GM21576 (cell line): ENCODE measurements around the gene TSPAN10.
"Not testable (repeated sequence)": the region's sequence is repeated elsewhere in the genome, so short reads cannot be mapped to it uniquely, and the experiment has no call there.

Experiments used
- ATAC-seq: cut with Tn5 transposase; IDR thresholded peaks from one replicate; pipeline ENCODE4 v1.9.1; 2021; ENCODE audit warnings: mild to moderate bottlenecking, moderate library complexity; ENCODE audit not compliant: unreplicated experiment

Gene TSPAN10

GRCh38 chr17:81636505-81637288 is at the start of gene TSPAN10, which contains the start of gene NPLOC4:
Gene TSPAN10 (plus strand): TSS chr17:81637196. CDS start chr17:81642413, 5,217 bp downstream.
Gene NPLOC4 (minus strand): TSS chr17:81637112. CDS start chr17:81636930, 182 bp downstream.
- ATAC-seq: peak; percentile 68

DNA sequence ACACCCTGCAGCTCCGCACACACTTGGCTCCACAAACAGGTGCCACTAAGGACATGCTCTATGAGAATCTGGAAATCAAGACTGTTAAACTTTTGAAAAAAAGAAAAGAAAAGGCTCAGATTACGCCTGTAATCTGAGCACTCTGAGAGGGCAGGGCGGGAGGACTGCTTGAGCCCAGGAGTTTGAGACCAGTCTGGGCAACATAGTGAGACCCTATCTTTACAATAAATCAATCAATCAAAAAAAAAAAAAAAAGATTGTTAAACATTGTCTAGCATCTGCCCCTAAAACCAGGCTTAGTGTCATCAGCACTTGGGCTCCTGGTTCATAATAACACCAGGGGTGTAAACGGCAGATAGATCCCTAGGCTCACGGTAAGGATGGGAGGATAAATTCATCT is 47.4 kb upstream of the TSPAN10 start:
- ATAC-seq: no peak

DNA sequence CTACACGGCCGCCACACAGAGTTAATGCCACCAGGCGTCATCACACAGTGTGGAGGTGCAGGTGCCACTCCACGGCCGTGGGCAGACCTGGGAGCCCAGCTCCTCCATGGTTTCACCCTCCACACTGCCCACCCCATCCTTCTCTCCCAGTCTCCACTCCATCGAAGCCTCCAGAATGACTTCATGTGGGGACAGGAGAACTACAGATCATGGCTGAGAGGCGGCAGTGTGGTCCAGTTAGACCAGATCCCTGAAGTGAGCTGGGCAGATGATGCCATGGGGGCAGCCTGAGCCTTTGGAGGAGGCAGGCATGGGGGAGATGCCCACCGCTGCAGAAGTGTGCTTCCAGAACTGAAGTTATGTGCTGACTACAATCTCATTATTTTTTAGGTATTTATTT is 46.9 kb upstream of the TSPAN10 start:
- no peak for ATAC-seq

GRCh38 chr17:81591971-81592370 is 45.0 kb upstream of the TSPAN10 start:
- ATAC-seq: no peak

- ATAC-seq: no peak
Measured at GRCh38 chr17:81593105-81593871, 43.7 kb upstream of the TSPAN10 start.

DNA sequence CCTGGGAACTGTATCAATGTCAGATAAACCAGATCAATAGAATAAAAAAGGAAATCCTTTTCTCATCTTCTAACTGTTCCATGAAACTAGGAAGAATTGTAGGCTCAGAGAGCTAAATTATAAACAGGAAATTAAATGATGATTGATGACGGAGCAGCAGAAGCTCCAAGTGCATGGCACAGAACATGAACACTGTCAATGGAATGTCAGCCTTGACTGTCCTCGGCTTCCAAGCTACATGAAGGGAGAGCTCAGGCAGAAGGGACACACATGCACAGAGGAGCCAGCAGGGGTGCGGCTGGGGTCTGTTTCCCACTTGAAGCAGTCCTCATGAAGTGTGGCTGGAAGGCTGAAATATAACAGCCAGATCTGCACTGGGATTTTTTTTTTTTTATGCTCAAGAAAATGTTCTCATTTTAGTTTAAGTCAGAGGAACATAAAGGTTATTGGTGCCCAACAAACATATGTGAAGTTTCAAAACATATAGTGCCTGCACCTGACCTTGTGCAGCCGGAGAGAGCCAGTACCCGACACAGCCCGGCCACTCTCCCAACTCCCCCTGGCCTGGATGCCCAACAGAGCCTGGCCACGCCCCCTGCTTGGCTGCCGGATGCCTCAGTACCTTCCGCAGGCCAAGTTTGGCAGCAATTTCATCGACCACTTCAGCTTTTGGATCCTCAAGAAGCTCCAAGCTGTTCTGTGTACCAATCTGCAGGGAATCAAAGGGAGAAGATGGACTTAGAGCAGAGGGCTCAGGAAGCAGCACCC is 37.1 kb upstream of the TSPAN10 start:
- no peak for ATAC-seq

DNA sequence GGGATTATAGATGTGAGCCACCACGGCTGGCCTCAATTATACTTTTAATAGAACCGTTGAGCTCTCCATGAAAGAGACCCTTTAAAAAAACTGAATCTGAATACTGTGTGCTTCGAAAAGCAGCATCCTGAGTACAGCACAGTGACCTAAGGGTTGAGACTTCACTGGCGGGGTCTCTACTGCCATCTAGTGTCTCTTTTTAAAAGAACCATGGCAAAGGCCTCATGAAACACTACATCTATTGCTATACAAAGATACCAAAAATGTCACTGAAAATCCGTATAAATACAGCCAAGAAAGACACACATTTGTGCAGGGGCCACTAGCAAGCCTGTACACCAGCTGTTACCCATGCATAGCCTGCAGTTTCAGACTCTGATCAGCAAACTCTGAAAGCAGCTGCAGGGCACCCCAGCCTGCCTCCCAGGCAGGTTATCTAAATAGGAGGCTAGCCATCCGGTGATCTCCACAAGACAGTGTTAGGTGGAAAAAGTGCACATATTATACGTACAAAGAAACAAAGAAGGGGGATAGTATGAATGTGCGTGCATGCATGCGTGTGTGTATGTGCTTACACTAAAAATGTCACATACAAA is 35.4 kb upstream of the TSPAN10 start:
- ATAC-seq: peak; percentile 43

GRCh38 chr17:81603846-81604610 is 33.0 kb upstream of the TSPAN10 start:
- ATAC-seq: no peak

- no peak for ATAC-seq
Measured at GRCh38 chr17:81607431-81607830, 29.6 kb upstream of the TSPAN10 start.

- ATAC-seq: no peak
Measured at GRCh38 chr17:81608082-81608481, 28.9 kb upstream of the TSPAN10 start.

- ATAC-seq: no peak
Measured at GRCh38 chr17:81608605-81609004, 28.4 kb upstream of the TSPAN10 start.

- ATAC-seq: no peak
Measured at GRCh38 chr17:81609541-81610311, 27.3 kb upstream of the TSPAN10 start.

DNA sequence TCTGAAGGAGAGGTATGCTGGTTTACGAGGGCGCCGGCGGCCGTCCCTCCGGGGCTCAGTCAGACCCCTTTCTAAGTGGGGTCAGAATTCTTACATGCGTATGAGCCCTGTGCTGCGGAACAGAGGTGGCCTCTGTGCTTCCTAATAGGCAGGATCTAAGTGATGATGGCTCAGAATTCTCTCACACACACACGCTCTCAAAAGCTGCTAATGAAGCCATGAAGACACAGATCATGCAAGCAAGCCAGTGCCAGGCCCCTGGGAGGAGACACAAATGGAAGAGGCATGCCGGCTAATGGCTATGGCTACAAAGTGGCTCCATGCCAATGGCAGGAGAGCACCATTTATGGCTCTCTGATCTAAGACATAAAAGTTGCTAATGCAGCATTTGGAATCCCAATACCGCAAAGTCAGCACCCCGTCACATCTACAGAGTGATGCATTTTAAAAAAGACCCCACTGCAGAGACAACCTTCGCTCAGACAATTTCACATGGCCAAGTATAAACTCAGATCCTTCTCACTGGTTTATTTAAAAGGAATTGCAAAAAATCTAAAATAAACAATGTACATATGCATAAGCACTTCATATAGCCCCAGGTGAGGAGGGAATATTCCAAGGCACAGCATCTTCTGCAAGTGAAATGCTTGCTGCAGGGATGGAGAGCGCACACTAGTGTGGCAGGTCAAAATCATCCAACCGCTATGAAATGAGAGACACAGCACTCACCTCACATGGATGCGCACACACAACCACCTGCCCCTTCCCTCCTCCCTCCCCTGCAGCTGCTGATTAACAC is 24.6 kb upstream of the TSPAN10 start:
- no peak for ATAC-seq

- ATAC-seq: no peak
Measured at GRCh38 chr17:81615401-81615930, 21.5 kb upstream of the TSPAN10 start.

DNA sequence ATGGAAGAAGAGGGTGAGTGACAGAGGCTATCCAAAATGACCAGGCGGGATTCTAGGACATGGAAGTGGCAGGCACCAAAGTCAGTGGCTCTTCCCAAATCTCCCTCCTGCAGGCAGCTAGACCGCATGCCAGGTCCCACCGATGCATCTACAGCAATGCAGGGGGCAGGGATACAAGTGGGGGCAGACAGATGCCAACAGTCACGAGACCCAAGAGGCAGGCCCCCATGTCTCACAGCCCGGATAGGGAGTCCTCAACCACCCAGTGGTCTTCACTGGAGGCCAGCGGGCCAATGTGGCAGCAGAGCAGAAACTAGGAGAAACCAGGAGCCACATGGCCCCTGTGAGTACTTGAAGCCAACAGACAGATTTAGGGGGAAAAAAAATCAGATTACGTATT is 20.1 kb upstream of the TSPAN10 start:
- ATAC-seq: no peak

DNA sequence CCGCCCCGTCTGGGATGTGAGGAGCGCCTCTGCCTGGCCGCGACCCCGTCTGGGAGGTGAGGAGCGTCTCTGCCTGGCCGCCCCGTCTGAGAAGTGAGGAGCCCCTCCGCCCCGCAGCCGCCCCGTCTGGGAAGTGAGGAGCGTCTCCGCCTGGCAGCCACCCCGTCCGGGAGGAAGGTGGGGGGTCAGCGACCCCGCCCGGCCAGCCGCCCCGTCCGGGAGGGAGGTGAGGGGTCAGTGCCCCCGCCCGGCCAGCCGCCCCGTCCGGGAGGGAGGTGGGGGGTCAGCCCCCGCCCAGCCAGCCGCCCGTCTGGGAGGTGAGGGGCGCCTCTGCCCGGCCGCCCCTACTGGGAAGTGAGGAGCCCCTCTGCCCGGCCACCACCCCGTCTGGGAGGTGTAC is 18.7 kb upstream of the TSPAN10 start:
- not testable (repeated sequence) for ATAC-seq

DNA sequence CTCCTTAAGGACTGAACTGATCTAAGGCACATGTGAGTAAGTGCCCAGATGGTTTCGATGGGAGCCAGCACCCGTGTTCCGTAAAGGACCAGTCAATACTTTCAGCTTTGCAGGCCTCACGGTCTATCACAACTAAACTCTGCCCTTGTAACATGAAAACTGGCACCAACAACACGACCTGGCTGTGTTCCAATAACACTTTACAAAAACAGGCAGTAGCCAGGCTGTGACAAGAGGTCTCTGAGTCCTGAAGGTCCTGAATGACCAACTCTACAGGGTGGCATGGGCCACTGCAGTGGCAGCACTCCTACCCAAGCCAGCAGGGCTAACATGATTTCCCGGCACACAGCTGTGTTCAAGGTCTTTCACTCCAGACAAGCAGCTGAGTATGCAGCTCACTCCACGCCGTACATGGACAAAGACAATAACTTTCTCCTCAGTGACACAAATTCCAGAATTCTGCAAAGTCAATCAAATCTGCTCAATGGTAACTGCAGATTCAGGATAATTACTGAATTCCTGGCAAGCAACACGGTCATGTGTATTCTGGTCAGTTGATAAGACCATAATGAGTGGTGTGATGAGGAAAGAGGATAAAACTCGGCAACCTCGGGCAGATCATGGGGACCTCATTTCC is 15.4 kb upstream of the TSPAN10 start:
- ATAC-seq: no peak

GRCh38 chr17:81630274-81630673 is 6.7 kb upstream of the TSPAN10 start:
- ATAC-seq: no peak
